B cell (primary cell): ENCODE measurements around the gene SIAH2. TPM values are rescaled to one million over a fixed set of nuclear protein-coding genes. Genes with fewer than 3 reads are reported as not detected.

ENCODE experiments used
- ATAC-seq: fragments of 200-7000 bp; cut with Tn5 transposase; one replicate; pipeline ENCODE4 v1.10.0; 2021; ENCODE audit warnings: low read depth, mild to moderate bottlenecking, moderate number of reproducible peaks, moderate library complexity
- CTCF ChIA-PET: fragments of 350-600 bp; sonication (Branson Sonifier 250); formaldehyde crosslinking; loops from one replicate; lab custom pipeline; 2021; ENCODE audit warnings: antibody characterized with exemption, inconsistent platforms; lab: Charles Lee
- POLR2A ChIA-PET: fragments of 350-600 bp; sonication (Branson Sonifier 250); formaldehyde crosslinking; loops from one replicate; lab custom pipeline; 2021; ENCODE audit warnings: antibody characterized with exemption; lab: Charles Lee
- DNase-seq: peaks from one replicate; pipeline ENCODE4 v3.0.0; 2013
- H2AFZ ChIP-seq: 2 replicates; pipeline ENCODE4 v1.6.1; 2012; ENCODE audit warnings: mild to moderate bottlenecking, low read depth, low read length; ENCODE audit not compliant: insufficient read depth, poor library complexity, severe bottlenecking
- H3K27ac ChIP-seq, 2 donors: 1 replicate in 1 of 2; 2 replicates in 1 of 2; pipeline ENCODE4 v1.5.1; 2012 to 2013; ENCODE audit warnings: low read length in 2 of 2, mild to moderate bottlenecking in 2 of 2, moderate library complexity in 1 of 2
- H3K27me3 ChIP-seq, 4 experiments: fragments of 200-600 bp in 1 of 4; sonication (generic) in 1 of 4; replicated peaks in 1 of 4; 1 replicate in 2 of 4; 2 replicates in 2 of 4; pipeline versions ENCODE4 v1.6.1 to v1.7.0; 2013 to 2016; ENCODE audit warnings: low read length in 3 of 4, mild to moderate bottlenecking in 2 of 4, mixed read lengths in 1 of 4, moderate library complexity in 1 of 4; ENCODE audit not compliant: insufficient read depth in 4 of 4, control insufficient read depth in 3 of 4; ENCODE audit errors: control extremely low read depth in 1 of 4
- H3K36me3 ChIP-seq, 2 experiments: replicated peaks in 1 of 2; 1 replicate in 1 of 2; 2 replicates in 1 of 2; pipeline versions ENCODE4 v1.6.1 to v1.7.1; 2013; ENCODE audit warnings: low read length in 1 of 2; ENCODE audit not compliant: insufficient read depth in 2 of 2, control insufficient read depth in 1 of 2; ENCODE audit errors: control extremely low read depth in 1 of 2, extremely low read depth in 1 of 2
- H3K4me1 ChIP-seq, 2 donors: fragments of 200-600 bp in 1 of 2; sonication (generic) in 1 of 2; 1 replicate in 1 of 2; 2 replicates in 1 of 2; pipeline versions ENCODE4 v1.5.1 to v1.6.1; 2013 to 2017; ENCODE audit warnings: low read length in 2 of 2; ENCODE audit not compliant: control insufficient read depth in 2 of 2, insufficient read depth in 2 of 2
- H3K4me2 ChIP-seq: replicated peaks from 2 replicates; pipeline ENCODE3; 2012; ENCODE audit warnings: mild to moderate bottlenecking, low read depth, low read length; ENCODE audit not compliant: poor library complexity, severe bottlenecking
- H3K4me3 ChIP-seq, 5 experiments: fragments of 200-600 bp in 1 of 5; sonication (generic) in 1 of 5; 1 replicate in 3 of 5; 2 replicates in 2 of 5; pipeline versions ENCODE4 v1.5.1 to v1.7.0; 2011 to 2016; ENCODE audit warnings: low read length in 4 of 5, mild to moderate bottlenecking in 4 of 5, low read depth in 2 of 5, control low read depth in 1 of 5, moderate library complexity in 1 of 5; ENCODE audit not compliant: insufficient read depth in 1 of 5; ENCODE audit errors: control extremely low read depth in 1 of 5, extremely low read depth in 1 of 5
- H3K79me2 ChIP-seq: fragments of 200-600 bp; sonication (generic); one replicate; pipeline ENCODE4 v1.6.0; 2016; ENCODE audit warnings: low read length; ENCODE audit not compliant: control insufficient read depth, insufficient read depth
- H3K9ac ChIP-seq: fragments of 200-600 bp; sonication (generic); 2 replicates; pipeline ENCODE4 v1.6.1; 2017; ENCODE audit warnings: mild to moderate bottlenecking, low read length, moderate library complexity
- H3K9me3 ChIP-seq, 3 donors: one replicate each; pipeline versions ENCODE4 v1.6.1 to v1.7.1; 2013; ENCODE audit warnings: low read length in 2 of 3; ENCODE audit not compliant: control insufficient read depth in 2 of 3, insufficient read depth in 1 of 3; ENCODE audit errors: control extremely low read depth in 1 of 3
- H4K20me1 ChIP-seq: 2 replicates; pipeline ENCODE4 v1.6.0; 2012; ENCODE audit warnings: mild to moderate bottlenecking, low read length; ENCODE audit not compliant: insufficient read depth, control insufficient read depth, poor library complexity, severe bottlenecking
- H3K27ac Mint-ChIP-seq: one replicate; pipeline ENCODE4 v1.8.0; 2021; ENCODE audit warnings: mixed read lengths
- H3K27me3 Mint-ChIP-seq: one replicate; pipeline ENCODE4 v1.8.0; 2021; ENCODE audit warnings: mixed read lengths
- H3K4me1 Mint-ChIP-seq: one replicate; pipeline ENCODE4 v1.8.0; 2021; ENCODE audit warnings: mixed read lengths
- H3K4me3 Mint-ChIP-seq: one replicate; pipeline ENCODE4 v1.8.0; 2021; ENCODE audit warnings: mixed read lengths
- H3K9me3 Mint-ChIP-seq: one replicate; pipeline ENCODE4 v1.8.0; 2022; ENCODE audit warnings: mixed read lengths; ENCODE audit not compliant: insufficient read depth
- CTCF ChIP-seq: fragments of 200-600 bp; IDR thresholded peaks from one replicate; pipeline ENCODE4 v1.8.0; 2022; ENCODE audit warnings: antibody characterized with exemption, mild to moderate bottlenecking
- EZH2 ChIP-seq: IDR thresholded peaks from 2 replicates; pipeline ENCODE4 v1.6.1; 2012; ENCODE audit warnings: borderline replicate concordance, low read depth, mild to moderate bottlenecking, moderate library complexity, low read length; ENCODE audit not compliant: insufficient read depth, poor library complexity, severe bottlenecking
- WGBS: methylation state at CpG from one replicate; pipeline ENCODE4 v1.1.5; 2013; ENCODE audit warnings: missing lambda C conversion rate; ENCODE audit not compliant: insufficient coverage; 5-methylcytosine and 5-hydroxymethylcytosine counted together
- intact Hi-C: fragments of 100-400 bp; cut with micrococcal nuclease; formaldehyde crosslinking; loops from one replicate; pipeline ENCODE4 v1.10.0; 2022
- polyA plus RNA-seq: library from polyadenylated mRNA; depleted of rRNA; stranded (reverse); fragments of >200 nt; gene quantifications from 2 replicates; pipeline ENCODE4 v1.2.3, GENCODE V29; 2012
- total RNA-seq, 2 donors: library from RNA; stranded (reverse); fragments of 120-200 nt in 1 of 2; gene quantifications; 1 replicate in 1 of 2; 2 replicates in 1 of 2; pipeline versions ENCODE4 v1.2.3 to v1.2.4, GENCODE V29; 2013 to 2022

Gene SIAH2
- total and polyA plus RNA-seq, 2 donors (not counting 1 experiment from before 2014, with no cell fraction given), result 22.3 to 83.4 TPM

DNA sequence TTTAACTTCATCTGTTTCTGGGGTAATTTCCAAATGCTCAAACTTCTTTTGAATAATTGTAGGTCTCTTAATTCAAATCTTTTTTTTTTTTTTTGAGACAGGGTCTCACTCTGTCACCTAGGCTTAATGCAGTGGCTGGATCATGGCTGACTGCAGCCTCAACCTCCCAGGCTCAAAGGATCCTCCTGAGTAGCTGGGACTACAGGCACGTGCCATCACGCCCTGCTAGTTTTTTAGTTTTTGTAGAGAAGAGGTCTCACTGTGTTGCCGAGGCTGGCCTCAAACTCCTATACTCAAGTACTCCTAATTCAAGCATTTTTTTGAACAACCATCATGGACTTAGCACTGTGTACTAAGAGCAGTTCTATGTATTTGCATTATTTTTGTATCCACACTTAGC, 3.8 kb upstream of the SIAH2 start:
- no CpG with 5 or more reads among the region's 3 CpGs for WGBS
- H3K4me3 Mint-ChIP-seq, result no peak overlapping the region
- peaks cover 4% of the 10 kb centered on the region for H3K27me3 Mint-ChIP-seq
- no peak for ATAC-seq
- Histone ChIP-seq H3K4me3 (no peak overlapping the region), H3K27me3 (peaks cover 0 to 2% (median 0%) of the 10 kb centered on the region in 4 experiments), H3K79me2 (peaks cover 7% of the 10 kb centered on the region), H3K27ac (no peak overlapping the region), H3K9ac (no peak overlapping the region), H2AFZ (no peak overlapping the region), H3K36me3 (no peaks in the 10 kb centered on the region), H3K9me3 (no peaks in the 10 kb centered on the region), H3K4me2 (peak overlapping the region; percentile 50), H4K20me1 (peaks cover 4% of the 10 kb centered on the region), H3K4me1 (peaks cover 23 to 26% of the 10 kb centered on the region in 2 donors)
- DNase-seq, result no peak
- intact Hi-C loops, result loop anchor here (2.0 to 10.0 kb wide), 2 partner anchors 20 to 318 kb away; partner anchors contain the start of gene MED12L
- ChIA-PET CTCF (interaction anchor here (1.0 to 3.7 kb wide), 5 partner anchors 9 to 49 kb away, joined by 3 to 17 read pairs (median 3); no protein-coding TSS in a partner anchor), POLR2A (no interaction called here)
- no peak overlapping the region for H3K27ac Mint-ChIP-seq
- no peak for TF ChIP-seq CTCF
- TF ChIP-seq EZH2, result no peak
- H3K4me1 Mint-ChIP-seq, result peaks cover 34% of the 10 kb centered on the region
- no peaks in the 10 kb centered on the region for H3K9me3 Mint-ChIP-seq

DNA sequence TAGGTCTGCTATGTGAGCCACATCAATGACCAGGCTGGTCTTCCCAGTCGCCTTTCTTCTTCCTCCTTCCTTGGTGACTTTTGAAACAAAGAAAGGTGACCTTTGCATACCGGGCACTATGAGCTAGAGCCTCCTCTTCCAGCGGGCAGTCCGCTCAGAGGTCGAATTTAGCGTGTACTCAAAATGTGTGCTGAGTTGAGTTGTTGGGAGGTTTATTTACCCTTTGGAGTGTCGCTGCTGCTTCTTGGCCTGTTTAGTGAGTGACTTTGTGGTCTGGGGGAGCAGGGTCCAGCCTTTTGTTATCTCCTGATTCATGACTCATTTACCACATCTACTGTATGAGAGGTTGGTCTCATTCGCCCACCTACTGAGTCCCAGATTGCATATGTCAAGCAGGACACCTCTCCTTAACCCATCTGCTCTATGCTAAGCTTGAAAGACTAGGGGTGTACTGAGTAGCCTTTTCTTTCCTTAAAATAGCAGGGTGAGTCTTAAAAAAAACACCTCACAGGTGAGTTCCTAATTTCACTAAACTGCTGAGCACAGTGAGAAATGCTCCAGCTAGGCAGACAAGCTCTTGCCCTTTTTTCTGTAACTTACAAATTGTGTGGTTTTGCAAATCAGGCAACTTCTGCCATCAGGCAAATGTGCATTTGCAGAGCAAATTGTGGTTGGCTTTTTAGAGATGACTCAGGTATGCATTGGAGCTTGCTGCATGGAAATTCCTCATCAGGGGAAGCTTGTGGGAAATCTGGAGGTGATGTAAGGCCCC, 3.2 kb upstream of the SIAH2 start:
- Histone ChIP-seq H3K4me3 (no peak overlapping the region), H3K27ac (no peak overlapping the region), H2AFZ (no peak overlapping the region), H3K9ac (no peak overlapping the region), H3K9me3 (no peaks in the 10 kb centered on the region), H3K4me1 (peaks cover 29 to 32% of the 10 kb centered on the region in 2 donors), H3K79me2 (peaks cover 13% of the 10 kb centered on the region), H3K4me2 (peak overlapping the region; percentile 50), H3K27me3 (peaks cover 0 to 2% (median 0%) of the 10 kb centered on the region in 4 experiments), H3K36me3 (no peaks in the 10 kb centered on the region), H4K20me1 (peaks cover 10% of the 10 kb centered on the region)
- intact Hi-C loops, result loop anchor here (2.0 to 10.0 kb wide), 2 partner anchors 21 to 319 kb away; partner anchors contain the start of gene MED12L
- POLR2A ChIA-PET, result no interaction called here
- 80% methylated on average over 1 of the region's 8 CpGs for WGBS
- peaks cover 40% of the 10 kb centered on the region for H3K4me1 Mint-ChIP-seq
- CTCF ChIA-PET, result interaction anchor here (1.0 to 4.5 kb wide), 7 partner anchors 8 to 98 kb away, joined by 3 to 32 read pairs (median 6); no protein-coding TSS in a partner anchor
- no peak for ATAC-seq
- H3K27ac Mint-ChIP-seq, result peak overlapping the region; percentile 26
- no peaks in the 10 kb centered on the region for H3K9me3 Mint-ChIP-seq
- peak; percentile 58 for DNase-seq
- H3K27me3 Mint-ChIP-seq, result peaks cover 4% of the 10 kb centered on the region
- TF ChIP-seq EZH2 (no peak), CTCF (no peak)
- peak overlapping the region; percentile 56 for H3K4me3 Mint-ChIP-seq
